HG02642 (cell line): ENCODE results near the gene NT5DC1.
"Not testable (repeated sequence)": the region's sequence is repeated elsewhere in the genome, so short reads cannot be mapped to it uniquely, and the experiment has no call there.

Experiments
- ATAC-seq: cut with Tn5 transposase; IDR thresholded peaks from one replicate; pipeline ENCODE4 v1.9.1; 2021; ENCODE audit warnings: mild to moderate bottlenecking; ENCODE audit not compliant: unreplicated experiment, poor library complexity

NT5DC1 gene

DNA sequence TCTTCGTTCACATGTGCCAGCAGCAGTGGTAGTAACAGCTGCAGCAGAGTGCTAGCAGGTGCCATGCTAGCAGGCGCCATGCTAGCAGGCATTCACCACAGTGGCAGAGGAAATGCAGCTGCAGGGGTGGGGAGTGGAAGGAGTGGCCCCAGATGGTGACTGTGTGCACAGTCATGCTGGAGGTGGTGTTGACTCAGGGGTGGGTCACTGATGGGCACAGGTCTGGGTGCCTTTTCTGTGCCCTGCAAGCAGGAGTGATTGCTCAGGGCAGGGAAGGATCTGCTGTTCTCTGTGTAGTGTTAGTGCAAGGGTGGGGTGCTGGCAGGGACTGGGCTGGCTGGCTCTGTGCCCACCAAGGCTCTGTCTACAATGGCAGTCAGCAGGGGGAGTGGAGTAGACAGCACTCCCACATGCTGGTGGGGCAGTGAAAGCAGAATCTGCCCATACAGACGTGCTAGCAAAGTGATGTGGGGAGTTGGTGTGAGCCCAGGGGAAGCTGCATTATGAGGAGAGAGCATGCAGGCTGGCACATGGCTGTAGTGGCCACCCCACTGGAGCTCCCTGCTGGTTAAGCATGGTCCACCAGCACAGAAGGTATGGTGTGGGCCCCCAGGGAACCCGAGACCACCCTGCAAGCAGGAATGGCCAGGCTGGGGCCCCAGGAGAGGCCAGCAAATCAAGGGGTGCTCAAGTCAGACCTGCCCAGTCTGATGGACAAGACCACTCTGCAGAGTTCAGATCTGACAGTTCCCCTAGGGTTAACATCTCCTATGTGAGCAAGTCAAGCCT is 164.6 kb downstream of the NT5DC1 start:
- ATAC-seq: no peak

DNA sequence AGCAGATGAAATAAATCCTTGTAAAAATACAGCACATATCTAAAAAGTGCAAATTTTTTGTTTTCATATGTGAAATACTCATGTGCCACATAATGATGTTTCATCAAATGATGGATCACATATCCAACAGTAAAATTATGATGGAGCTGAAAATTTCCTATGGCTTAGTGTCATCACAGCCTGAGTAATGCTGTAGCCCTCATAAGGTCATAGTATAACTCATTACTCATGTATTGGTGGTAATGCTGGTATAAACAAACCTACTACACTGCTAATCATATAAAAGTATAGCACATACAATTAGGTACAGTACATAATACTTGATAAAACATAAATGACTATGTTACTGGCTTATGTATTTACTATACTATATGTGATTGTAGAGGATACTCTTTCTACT is 166.2 kb downstream of the NT5DC1 start:
- ATAC-seq: no peak

DNA sequence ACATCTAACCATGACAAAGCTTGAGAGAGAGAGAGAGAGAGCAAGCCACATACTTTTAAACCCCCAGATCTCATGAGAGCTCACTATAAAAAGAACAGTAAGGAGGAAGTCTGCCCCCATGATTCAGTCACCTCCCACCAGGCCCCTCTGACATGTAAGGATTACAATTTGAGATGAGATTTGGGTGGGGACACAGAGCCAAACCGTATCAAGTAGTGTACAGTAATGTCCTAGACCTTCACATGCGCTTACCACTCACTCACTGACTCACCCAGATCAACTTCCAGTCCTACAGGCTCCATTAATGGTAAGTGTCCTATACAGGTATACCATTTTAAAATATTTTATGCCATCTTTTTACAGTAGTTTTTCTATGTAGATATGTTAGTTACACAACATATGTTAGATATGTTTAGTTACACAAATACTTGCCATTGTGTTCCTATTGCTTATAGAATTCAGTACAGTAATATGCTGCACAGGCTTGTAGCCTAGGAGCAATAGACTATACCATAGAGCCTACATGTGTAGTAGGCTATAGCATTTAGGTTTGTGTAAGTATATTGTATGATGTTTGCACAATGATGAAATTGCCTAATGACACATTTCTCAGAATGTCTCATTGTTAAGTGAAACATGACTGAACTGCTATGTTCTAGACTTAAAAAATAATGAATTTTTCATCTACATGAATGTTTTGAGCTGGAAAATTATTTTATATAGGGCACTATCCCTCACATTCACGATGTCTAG is 167.4 kb downstream of the NT5DC1 start:
- peak; percentile 19 for ATAC-seq

DNA sequence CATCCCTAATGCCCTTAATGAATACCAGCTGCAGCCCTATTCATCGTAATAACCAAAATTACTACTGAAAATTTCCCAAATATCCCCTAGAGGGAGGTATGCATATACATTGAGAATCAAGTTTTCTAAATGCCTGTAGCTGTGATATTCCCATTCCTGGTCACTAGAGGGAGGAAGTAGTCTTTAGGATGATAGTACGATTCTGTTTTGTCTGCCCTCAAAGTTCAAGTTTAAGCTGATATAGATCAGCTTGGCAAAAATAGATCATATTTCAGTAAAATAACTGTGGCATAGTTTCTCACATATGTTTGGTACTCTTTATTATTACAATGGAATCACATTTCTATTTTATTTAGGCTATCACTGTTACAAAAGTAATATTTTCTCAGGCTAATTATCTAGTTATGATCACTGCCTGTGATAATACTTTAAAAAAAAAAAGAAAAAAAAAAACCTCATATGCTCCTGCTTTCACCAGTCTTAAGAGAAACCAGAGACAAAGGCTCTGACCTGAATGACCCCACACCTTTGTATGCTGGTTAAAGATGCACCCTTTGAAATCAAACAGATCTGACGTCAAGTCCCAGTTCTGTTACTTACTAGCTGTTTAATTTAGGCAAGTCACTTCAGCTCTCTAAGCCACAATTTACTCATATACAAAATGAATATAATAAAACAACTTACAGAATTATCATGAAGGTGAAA is 168.1 kb downstream of the NT5DC1 start:
- peak; percentile 86 for ATAC-seq

DNA sequence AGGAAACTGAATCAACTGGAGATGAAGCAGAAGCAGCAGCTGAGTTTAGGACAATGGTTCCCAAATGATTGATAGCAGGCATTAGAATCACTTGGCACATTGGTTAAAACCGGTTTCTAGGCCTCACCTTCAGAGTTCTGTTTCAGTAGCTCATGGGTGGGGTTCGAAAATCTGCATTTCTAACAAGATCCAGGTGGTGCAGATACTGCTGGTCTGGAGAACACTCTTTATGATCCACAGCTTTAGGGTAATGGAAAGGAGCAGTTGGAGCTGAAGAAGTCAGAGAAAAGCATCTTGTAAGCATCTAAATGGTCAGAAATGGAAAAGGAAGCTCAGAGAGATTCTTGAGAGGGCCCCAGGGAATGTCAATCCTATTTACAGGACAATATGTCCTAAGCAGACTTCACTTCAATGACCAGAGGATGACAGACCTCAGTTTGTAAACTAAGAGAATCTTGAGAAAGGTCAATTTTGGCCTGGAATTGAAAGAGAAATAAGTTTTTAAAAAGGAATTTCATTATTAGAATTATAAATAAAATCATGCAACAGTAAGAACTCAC is 170.6 kb downstream of the NT5DC1 start:
- ATAC-seq: no peak

DNA sequence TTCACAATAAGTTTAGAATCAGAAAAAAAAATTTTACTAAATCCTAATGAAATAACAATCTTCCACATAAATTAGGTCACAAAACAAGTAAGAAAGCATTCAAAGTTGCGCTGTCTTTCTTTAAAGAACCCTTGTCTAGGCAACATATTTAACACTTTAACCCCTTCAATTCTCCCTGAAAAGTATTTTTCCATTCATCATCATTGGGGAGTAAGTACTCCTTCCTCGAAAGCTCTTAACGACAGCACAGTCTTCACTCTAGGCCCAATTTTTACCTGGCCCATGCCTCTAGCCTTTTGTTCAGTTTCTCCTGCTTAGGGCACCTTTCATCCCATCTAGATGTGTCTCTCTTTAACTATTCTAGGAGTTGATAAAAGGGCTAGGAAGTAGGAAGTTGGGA is 176.5 kb downstream of the NT5DC1 start:
- ATAC-seq: no peak

DNA sequence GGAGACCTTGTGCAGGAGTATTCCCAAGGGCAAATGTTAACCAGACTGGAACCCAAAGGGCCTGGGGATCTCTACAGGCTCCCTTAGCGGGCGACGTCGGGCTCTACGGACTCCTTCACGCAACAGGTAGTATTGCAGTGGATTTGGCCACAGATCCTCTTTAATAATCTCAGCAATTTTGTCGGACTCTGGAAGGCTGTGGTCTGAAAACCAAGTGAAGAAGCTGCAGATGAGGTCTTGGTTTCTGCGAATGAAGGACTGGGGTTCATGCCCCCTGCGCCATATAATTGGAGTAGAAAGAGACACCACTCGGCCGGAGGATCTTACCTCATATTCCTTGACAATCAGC is 177.8 kb downstream of the NT5DC1 start:
- ATAC-seq: no peak

DNA sequence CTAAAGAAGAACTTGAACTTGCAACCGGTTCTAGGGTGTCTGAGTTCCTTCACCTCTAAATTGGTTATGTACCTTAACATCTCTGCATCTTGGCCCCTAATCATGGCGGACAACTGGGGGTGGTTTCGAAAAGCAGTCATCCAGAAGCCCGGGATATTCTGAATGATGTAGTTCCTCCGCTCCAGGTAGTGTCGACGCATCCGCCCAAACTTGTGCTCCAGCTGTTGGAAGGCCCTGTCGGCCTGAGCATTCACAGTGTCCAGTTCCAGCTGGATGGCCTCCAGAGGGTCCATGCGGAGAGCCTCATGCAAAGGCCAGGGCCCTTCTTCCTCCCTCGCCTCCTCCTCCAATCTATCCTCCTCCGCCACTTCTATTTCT is 178.2 kb downstream of the NT5DC1 start:
- no peak for ATAC-seq

DNA sequence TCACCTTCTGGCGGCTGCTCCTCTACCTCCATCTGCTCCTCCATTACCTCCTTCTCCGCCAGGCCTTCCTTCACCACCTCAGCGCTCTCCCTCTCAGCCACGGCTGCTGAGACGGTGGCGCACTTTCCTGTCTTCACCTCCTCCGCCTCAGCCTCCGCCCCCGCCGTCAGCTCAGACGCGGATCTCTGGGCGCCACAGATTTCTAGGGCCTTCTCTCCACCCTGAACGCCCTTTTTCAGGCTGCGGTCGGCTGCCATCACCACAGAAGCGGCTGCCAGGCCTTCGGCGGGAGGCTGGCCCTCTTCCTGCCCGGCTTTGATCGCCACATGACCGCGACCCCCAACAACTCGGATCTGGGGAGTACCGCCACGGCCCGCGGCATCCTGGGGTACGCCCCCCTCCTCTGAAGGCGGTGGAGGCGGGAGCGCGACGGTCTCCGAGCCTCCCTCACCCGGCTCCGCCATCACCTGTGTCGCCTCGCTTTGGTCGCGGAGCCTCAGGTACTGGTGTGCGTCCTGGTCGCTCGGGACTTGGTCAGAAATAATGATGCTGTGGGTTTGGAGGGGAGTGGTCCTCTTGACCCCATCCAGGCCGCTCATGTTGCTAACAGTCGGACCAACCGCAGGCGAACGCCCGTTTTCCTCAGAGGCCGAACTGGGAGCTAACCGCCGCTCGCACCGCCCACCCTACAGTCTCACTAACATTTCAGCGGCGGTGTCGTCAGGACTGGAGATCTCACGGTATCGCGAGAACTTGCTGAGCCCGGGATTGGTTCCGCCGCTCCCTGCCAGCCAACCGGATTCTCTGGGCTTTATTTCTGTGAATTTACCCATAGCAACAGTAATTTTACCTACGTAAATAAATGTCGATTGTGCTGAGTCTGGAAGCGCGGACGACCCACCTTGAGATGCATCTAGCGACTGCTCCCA is 178.8 kb downstream of the NT5DC1 start, which contains the start of gene TSPYL1:
Gene TSPYL1, minus strand, starts transcription at position 699 of the 929 bp plus-strand sequence. Its CDS starts 100 bp downstream, at position 599.
- peak; percentile 96 for ATAC-seq

DNA sequence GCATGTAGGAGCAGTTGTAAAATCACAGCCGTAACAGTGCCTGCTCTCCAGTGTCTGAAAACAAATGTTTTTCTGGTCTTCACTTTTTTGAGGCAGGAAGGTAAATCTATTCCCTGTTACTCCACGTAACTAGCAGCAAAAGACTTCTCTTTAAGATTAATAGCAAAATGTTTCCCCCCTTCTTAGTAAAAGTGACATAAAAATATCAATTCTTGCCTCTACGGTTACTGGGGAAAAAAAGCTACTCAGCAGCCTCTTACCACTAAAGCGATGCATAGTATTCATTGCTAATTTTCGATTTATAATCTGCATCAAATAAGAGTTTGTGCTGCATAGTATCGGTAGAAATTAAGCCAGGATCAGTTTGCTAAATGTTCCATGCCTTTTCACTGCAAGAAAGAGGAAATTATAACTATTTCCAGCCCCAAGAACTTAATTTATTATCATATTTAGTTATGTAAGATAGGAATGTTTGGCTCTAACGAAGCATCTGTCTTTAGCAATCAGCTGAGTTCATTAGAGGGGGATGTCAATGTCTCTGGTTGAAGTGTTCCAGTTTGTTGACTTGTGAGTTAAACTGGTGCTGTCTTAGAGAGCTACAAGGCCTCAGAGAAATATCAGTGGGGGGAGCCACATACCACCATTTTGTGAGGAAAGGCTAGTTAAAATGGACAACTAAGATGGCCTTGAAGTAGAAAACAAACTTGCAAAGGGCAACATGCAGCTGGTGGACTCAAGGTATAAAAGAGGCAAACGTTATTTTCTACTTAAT is 179.7 kb downstream of the NT5DC1 start:
- no peak for ATAC-seq

DNA sequence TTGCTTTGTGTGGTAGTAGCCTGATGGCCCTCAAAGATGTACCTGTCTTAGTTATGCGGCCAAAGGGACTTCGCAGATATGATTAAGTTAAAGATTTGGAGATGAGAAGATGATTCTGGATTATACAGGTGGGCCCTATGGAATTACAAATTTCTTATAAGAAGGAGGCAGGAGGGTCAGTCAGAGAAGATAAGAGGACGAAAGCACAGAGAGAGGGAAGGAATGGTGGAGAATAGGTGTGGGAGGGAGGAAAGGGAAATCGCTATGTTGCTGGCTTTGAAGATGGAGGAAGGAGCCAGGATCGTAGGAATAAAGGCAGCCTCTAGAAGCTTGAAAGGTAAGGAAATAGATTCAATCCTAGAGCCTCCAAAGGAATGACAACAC is 180.3 kb downstream of the NT5DC1 start:
- no peak for ATAC-seq

DNA sequence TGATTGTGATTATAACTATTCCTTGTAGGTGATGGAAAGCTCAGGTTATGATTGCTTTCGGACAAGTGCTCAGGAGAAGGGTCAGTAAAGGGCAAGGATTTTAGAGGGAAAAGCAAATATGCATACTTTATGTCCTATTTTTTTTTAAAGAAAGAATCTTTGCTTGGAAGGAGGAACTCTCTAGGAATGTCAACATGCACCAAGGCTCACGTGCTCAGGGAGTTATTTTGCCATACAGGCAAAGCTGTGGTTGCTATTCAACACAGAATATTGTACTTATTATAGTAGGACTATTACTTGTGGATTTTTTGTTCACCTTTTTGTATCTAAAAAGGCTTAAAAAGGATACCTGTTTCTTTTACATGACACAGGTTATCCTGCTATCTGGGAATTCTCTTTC is 182.0 kb downstream of the NT5DC1 start:
- no peak for ATAC-seq

DNA sequence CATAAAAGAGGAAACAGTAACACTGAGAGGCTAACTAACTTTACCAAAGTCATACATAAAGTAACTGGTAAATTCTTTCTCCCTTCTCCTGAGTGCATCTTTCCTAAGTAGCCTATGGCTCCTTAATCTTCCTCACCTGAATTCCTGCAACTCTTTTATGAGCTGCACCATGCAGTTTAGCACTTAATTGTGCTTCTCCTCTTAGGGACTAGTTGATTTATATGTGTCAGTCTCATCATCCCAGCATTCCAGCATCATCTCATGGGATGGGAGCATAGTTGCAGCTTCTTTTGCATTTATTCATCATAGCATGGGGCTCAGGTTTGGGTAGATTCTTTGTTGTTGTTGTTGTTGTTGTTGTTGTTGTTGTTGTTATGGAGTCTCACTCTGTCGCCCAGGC is 182.5 kb downstream of the NT5DC1 start:
- ATAC-seq: no peak

DNA sequence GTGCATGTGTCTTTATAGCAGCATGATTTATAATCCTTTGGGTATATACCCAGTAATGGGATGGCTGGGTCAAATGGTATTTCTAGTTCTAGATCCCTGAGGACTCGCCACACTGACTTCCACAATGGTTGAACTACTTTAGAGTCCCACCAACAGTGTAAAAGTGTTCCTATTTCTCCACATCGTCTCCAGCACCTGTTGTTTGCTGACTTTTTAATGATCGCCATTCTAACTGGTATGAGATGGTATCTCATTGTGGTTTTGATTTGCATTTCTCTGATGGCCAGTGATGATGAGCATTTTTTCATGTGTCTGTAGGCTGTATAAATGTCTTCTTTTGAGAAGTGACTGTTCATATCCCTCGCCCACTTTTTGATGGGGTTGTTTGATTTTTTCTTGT is 184.3 kb downstream of the NT5DC1 start:
- not testable (repeated sequence) for ATAC-seq

DNA sequence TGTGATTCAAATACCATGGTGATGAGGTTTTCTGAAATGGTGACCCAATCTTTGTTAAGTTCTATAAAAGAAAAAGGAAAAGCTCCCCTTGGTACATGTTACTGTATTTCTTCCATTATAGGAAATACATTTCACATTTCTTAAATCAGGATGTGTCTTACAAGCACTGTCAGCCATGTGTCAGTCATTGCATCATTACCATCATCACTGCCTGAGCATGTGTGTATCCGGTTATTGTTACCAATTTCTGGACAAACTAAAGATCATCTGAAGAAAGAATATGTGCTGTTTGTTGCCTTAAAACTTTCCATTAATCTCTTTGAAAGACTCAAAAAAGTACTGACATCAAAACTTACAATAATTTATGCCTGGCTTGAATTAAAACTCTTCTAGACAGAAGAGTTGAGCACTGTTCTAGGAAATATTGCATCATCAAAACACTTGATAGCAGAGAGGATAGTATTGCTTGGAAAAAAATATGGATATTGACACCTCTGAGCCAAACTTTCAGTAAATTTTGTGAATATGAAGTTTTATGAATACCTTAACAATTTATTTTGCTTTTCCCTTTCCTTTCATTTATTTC is 186.2 kb downstream of the NT5DC1 start:
- no peak for ATAC-seq

DNA sequence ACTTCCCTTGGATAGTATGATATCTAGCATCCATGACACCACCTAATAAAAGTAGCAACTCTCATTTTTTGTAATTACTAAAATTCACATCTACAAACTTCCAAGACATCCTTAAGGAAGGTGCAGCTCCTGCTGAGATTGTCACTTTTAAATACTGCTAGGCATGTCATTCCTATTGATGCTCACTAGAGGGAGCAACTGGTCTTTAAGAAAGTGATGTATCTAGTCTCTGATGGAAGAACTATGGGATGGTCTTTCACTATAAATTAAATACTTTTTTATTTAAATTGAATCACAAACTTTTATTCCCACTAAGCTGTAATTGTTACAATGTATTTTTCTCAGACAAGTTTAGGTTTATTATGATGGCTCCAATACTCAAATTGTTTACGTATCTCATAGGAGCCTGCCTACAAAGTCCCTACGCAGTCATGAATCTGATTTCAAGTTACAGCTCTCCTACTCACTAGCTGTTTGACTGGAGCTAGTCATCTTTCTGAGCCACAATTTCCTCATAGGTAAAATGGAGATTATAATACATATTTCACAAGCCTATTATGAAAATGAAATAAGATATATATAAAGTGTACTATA is 187.1 kb downstream of the NT5DC1 start:
- no peak for ATAC-seq

DNA sequence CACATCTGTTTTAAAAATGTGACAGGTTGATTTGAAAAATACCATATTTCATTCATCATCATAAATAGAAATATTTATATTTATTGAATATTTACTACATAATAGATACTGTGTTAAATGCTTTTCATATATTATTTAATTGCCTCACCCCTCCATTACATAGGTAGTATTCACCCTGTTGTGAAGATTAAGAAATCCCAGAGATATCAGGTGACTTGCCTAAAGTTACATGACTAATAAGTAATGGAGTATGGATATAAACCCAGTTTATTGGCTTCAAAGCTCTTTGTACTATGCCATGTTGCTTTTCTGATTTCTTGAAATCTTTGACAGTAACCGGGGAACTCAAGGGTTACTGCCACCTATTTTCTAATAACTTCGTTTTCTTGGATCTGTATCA is 189.2 kb downstream of the NT5DC1 start:
- ATAC-seq: no peak

DNA sequence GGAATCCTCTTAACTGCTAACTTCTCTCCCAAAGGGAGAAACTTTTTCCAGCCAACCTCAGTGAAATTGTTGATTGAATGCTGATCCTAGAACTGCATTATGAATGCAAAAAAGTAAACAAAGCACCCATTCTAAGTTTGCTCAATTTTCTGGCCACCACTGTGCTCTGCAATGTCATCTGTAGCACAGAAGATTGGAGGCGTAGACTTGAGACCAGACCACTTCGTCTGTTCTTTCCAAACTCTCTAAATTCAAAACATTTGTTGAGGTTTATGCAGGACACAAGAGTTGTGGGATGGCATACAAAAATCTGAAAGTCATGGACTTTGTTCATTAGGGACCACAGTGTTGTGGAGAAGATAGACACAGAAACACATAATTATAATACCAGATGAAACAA is 190.1 kb downstream of the NT5DC1 start:
- ATAC-seq: no peak
